H1 (cell line): Measurements from ENCODE around the gene IZUMO2. TPM values are rescaled to one million over a fixed set of nuclear protein-coding genes. Genes with fewer than 3 reads are reported as not detected.

Experiments used
- CTCF ChIA-PET: fragments of 300-600 bp; sonication (Branson Sonifier 250); formaldehyde crosslinking; loops from one replicate; lab custom pipeline; 2021; ENCODE audit not compliant: partially characterized antibody; lab: Charles Lee
- POLR2A ChIA-PET: fragments of 300-600 bp; sonication (Branson Sonifier 250); formaldehyde crosslinking; loops from one replicate; lab custom pipeline; 2021; ENCODE audit warnings: inconsistent platforms; ENCODE audit not compliant: partially characterized antibody; lab: Charles Lee
- DNase-seq, 2 experiments: peaks; one replicate each; pipeline versions ENCODE4 v3.0.0 to v3.0.0-alpha.2; 2010 to 2022; ENCODE audit warnings: low spot score in 2 of 2, low read depth in 1 of 2, mixed read lengths in 1 of 2
- FAIRE-seq: peaks from 2 replicates; lab custom pipeline; 2011; peaks lifted over from hg19 to GRCh38; lab: Jason Lieb, UNC
- H2AFZ ChIP-seq: 2 replicates; pipeline ENCODE4 v1.8.1; 2012; ENCODE audit warnings: low read length, inconsistent platforms
- H2AK5ac ChIP-seq: 2 replicates; pipeline ENCODE4 v1.6.1; 2013; ENCODE audit warnings: low read depth, low read length
- H2BK120ac ChIP-seq: replicated peaks from 2 replicates; pipeline ENCODE3; 2013; ENCODE audit warnings: low read depth, low read length, inconsistent platforms
- H2BK12ac ChIP-seq: 2 replicates; pipeline ENCODE4 v1.6.1; 2013; ENCODE audit warnings: low read depth, low read length
- H2BK15ac ChIP-seq: 2 replicates; pipeline ENCODE4 v1.6.1; 2013; ENCODE audit warnings: low read length
- H2BK20ac ChIP-seq: 2 replicates; pipeline ENCODE4 v1.6.1; 2013; ENCODE audit warnings: low read length
- H2BK5ac ChIP-seq: 2 replicates; pipeline ENCODE4 v1.6.1; 2013; ENCODE audit warnings: low read depth, low read length
- H3K14ac ChIP-seq: 2 replicates; pipeline ENCODE4 v1.6.1; 2013; ENCODE audit warnings: inconsistent platforms; ENCODE audit not compliant: insufficient read length
- H3K18ac ChIP-seq: 2 replicates; pipeline ENCODE4 v1.6.1; 2013; ENCODE audit warnings: low read length; ENCODE audit errors: extremely low read depth
- H3K23ac ChIP-seq: 2 replicates; pipeline ENCODE4 v1.6.1; 2013; ENCODE audit warnings: inconsistent platforms; ENCODE audit not compliant: insufficient read length
- H3K23me2 ChIP-seq: 2 replicates; pipeline ENCODE4 v1.6.1; 2013; ENCODE audit warnings: low read depth, low read length
- H3K27ac ChIP-seq: 2 replicates; pipeline ENCODE4 v1.6.1; 2011; ENCODE audit warnings: low read depth, low read length, inconsistent platforms
- H3K27me3 ChIP-seq, 4 experiments: replicated peaks in 1 of 4; 1 replicate in 1 of 4; 2 replicates in 3 of 4; pipeline versions ENCODE4 v1.6.1 to v1.8.1; 2011 to 2013; ENCODE audit warnings: low read length in 3 of 4, mild to moderate bottlenecking in 3 of 4, inconsistent platforms in 2 of 4, mixed read lengths in 2 of 4, moderate library complexity in 1 of 4; ENCODE audit not compliant: control insufficient read depth in 3 of 4, insufficient read depth in 3 of 4; ENCODE audit errors: extremely low read depth in 1 of 4
- H3K36me3 ChIP-seq, 4 experiments: 2 replicates each; pipeline versions ENCODE4 v1.6.1 to v1.8.1; 2011 to 2013; ENCODE audit warnings: mild to moderate bottlenecking in 4 of 4, low read length in 3 of 4, moderate library complexity in 2 of 4, control low read depth in 1 of 4, inconsistent platforms in 1 of 4; ENCODE audit not compliant: insufficient read depth in 4 of 4, control insufficient read depth in 2 of 4
- H3K4ac ChIP-seq: replicated peaks from 2 replicates; pipeline ENCODE3; 2013; ENCODE audit warnings: low read length, low read depth, mixed read lengths, inconsistent platforms; ENCODE audit not compliant: insufficient read length
- H3K4me1 ChIP-seq, 4 experiments: replicated peaks in 1 of 4; 1 replicate in 1 of 4; 2 replicates in 3 of 4; pipeline versions ENCODE4 v1.6.1 to v1.8.1; 2011 to 2013; ENCODE audit warnings: low read length in 3 of 4, inconsistent platforms in 2 of 4, mixed read lengths in 1 of 4; ENCODE audit not compliant: insufficient read depth in 4 of 4, control insufficient read depth in 3 of 4
- H3K4me2 ChIP-seq, 2 experiments: 2 replicates each; pipeline versions ENCODE4 v1.6.1 to v1.8.1; 2011 to 2013; ENCODE audit warnings: low read depth in 2 of 2, low read length in 2 of 2, control low read depth in 1 of 2, inconsistent platforms in 1 of 2, mild to moderate bottlenecking in 1 of 2; ENCODE audit not compliant: insufficient read depth in 1 of 2
- H3K4me3 ChIP-seq, 4 experiments: fragments of 200-600, 300-600 bp in 1 of 4; sonication (generic), shearing (Covaris generic), sonication (Bioruptor Twin) in 1 of 4; 2 replicates each; pipeline versions ENCODE4 v1.5.1 to v1.8.1; 2011 to 2016; ENCODE audit warnings: low read length in 4 of 4, low read depth in 3 of 4, control low read depth in 2 of 4, inconsistent platforms in 2 of 4, mild to moderate bottlenecking in 2 of 4, mixed read lengths in 1 of 4, moderate library complexity in 1 of 4; ENCODE audit not compliant: insufficient read depth in 2 of 4; ENCODE audit errors: extremely low read depth in 1 of 4
- H3K56ac ChIP-seq: replicated peaks from 2 replicates; pipeline ENCODE3; 2013; ENCODE audit warnings: low read depth, mild to moderate bottlenecking, mixed read lengths, low read length, inconsistent platforms; ENCODE audit not compliant: insufficient read length
- H3K79me1 ChIP-seq: 2 replicates; pipeline ENCODE4 v1.6.1; 2013; ENCODE audit warnings: low read depth, low read length, control low read depth
- H3K79me2 ChIP-seq, 2 experiments: 2 replicates each; pipeline versions ENCODE4 v1.6.1 to v1.8.1; 2012 to 2013; ENCODE audit warnings: low read length in 2 of 2, mild to moderate bottlenecking in 2 of 2, inconsistent platforms in 1 of 2; ENCODE audit not compliant: insufficient read depth in 2 of 2, control insufficient read depth in 1 of 2
- H3K9ac ChIP-seq, 4 experiments: replicated peaks in 1 of 4; 1 replicate in 1 of 4; 2 replicates in 3 of 4; pipeline versions ENCODE4 v1.6.1 to v1.8.1; 2011 to 2013; ENCODE audit warnings: low read depth in 3 of 4, low read length in 3 of 4, control low read depth in 2 of 4, mild to moderate bottlenecking in 2 of 4, moderate library complexity in 2 of 4, inconsistent platforms in 1 of 4; ENCODE audit errors: extremely low read depth in 1 of 4
- H3K9me3 ChIP-seq, 2 experiments: 2 replicates each; pipeline versions ENCODE4 v1.6.1 to v1.8.1; 2012 to 2013; ENCODE audit warnings: mild to moderate bottlenecking in 2 of 2, moderate library complexity in 2 of 2, control low read depth in 1 of 2, inconsistent platforms in 1 of 2, low read depth in 1 of 2, low read length in 1 of 2, mixed read lengths in 1 of 2; ENCODE audit not compliant: insufficient read depth in 2 of 2
- H4K20me1 ChIP-seq, 2 experiments: replicated peaks in 1 of 2; 2 replicates each; pipeline versions ENCODE3 to v1.8.1; 2011 to 2013; ENCODE audit warnings: inconsistent platforms in 2 of 2, low read length in 2 of 2, mild to moderate bottlenecking in 1 of 2; ENCODE audit not compliant: insufficient read depth in 2 of 2, control insufficient read depth in 1 of 2
- H4K5ac ChIP-seq: 2 replicates; pipeline ENCODE4 v1.6.1; 2013; ENCODE audit warnings: low read length, low read depth, mixed read lengths, inconsistent platforms; ENCODE audit not compliant: insufficient read length
- H4K8ac ChIP-seq: 2 replicates; pipeline ENCODE4 v1.8.0; 2013; ENCODE audit warnings: mild to moderate bottlenecking, moderate library complexity, low read length, inconsistent platforms; ENCODE audit not compliant: insufficient read depth; ENCODE audit errors: extremely low read depth
- H4K91ac ChIP-seq: replicated peaks from 2 replicates; pipeline ENCODE3; 2013; ENCODE audit warnings: low read length, mixed read lengths, inconsistent platforms; ENCODE audit not compliant: insufficient read length
- EGR1 ChIP-seq: IDR thresholded peaks from 2 replicates; pipeline ENCODE4 v1.6.1; 2011; ENCODE audit warnings: low read depth, low read length, borderline replicate concordance
- WGBS, 2 experiments: shearing (Covaris generic) in 1 of 2; methylation state at CpG; one replicate each; pipeline versions ENCODE4 v1.1.6 to v1.1.7; 2013 to 2015; ENCODE audit warnings: low lambda C conversion rate in 2 of 2, mixed read lengths in 2 of 2, inconsistent platforms in 1 of 2, low coverage in 1 of 2, missing lambda C conversion rate in 1 of 2; ENCODE audit not compliant: insufficient replicate concordance in 2 of 2, insufficient coverage in 1 of 2, insufficient read length in 1 of 2; ENCODE audit errors: extremely low coverage in 1 of 2, missing lambda C conversion rate in 1 of 2; 5-methylcytosine and 5-hydroxymethylcytosine counted together
- polyA plus RNA-seq, 7 experiments: library from polyadenylated mRNA; depleted of rRNA in 3 of 7; stranded (reverse) in 5 of 7; unstranded in 2 of 7; fragments of >200 nt in 5 of 7; fragments of 200-250 nt in 2 of 7; gene quantifications; 1 replicate in 5 of 7; 2 replicates in 1 of 7; 4 replicates in 1 of 7; pipeline versions ENCODE4 v1.2.1 to v1.2.3, GENCODE V29; 2011 to 2013; ENCODE audit warnings: missing spikeins in 2 of 7, mixed read lengths in 2 of 7
- total RNA-seq: library from RNA; stranded (reverse); fragmentation: NEBNext Ultra II Directional; extraction: Animal tissue kit (Norgen Biotek cat#: 25700); gene quantifications from 2 replicates; pipeline ENCODE4 v1.2.1, GENCODE V29; 2021

IZUMO2 gene
- total and polyA plus RNA-seq, 2 of the 8 experiments (the other 6 are each of a cell fraction or from before 2014, with no cell fraction given), result 1.7 to 1.9 TPM

GRCh38 chr19:50195224-50195623 lies 32.1 kb upstream of the IZUMO2 start:
- Histone ChIP-seq H3K79me1 (no peaks in the 10 kb centered on the region), H2AK5ac (no peak overlapping the region), H2BK5ac (no peak overlapping the region), H3K23me2 (peaks cover 4% of the 10 kb centered on the region; the same call in 1 of the 2 replicates), H2AFZ (no peak overlapping the region), H3K9me3 (no peaks in the 10 kb centered on the region), H4K91ac (no peak overlapping the region), H3K36me3 (no peaks in the 10 kb centered on the region), H4K8ac (no peak overlapping the region), H3K4me2 (no peak overlapping the region), H4K5ac (no peak overlapping the region), H3K56ac (no peak overlapping the region), H3K27me3 (no peaks in the 10 kb centered on the region; a peak in 1 of 7 replicates), H2BK120ac (no peak overlapping the region), H3K4ac (no peak overlapping the region), H3K4me3 (no peak overlapping the region), H3K27ac (no peak overlapping the region), H3K9ac (no peak overlapping the region), H3K4me1 (no peaks in the 10 kb centered on the region), H2BK12ac (no peak overlapping the region), H2BK20ac (no peak overlapping the region), H3K79me2 (no peaks in the 10 kb centered on the region), H3K23ac (no peak overlapping the region), H2BK15ac (no peak overlapping the region), H3K18ac (no peak overlapping the region), H3K14ac (no peak overlapping the region), H4K20me1 (peaks cover 0 to 3% of the 10 kb centered on the region in 2 experiments)
- no peak for FAIRE-seq
- 65% methylated on average over 5 of the region's 5 CpGs; no CpG with 5 or more reads in 1 of the 2 experiments for WGBS, 2 experiments
- POLR2A ChIA-PET, result no interaction called here
- no peak for DNase-seq
- CTCF ChIA-PET, result interaction anchor here (0.8 to 0.9 kb wide), 3 partner anchors 23 to 35 kb away, joined by 3 to 4 read pairs (median 3); no protein-coding TSS in a partner anchor
- no peak for TF ChIP-seq EGR1
